AG04450 (cell line): Measurements from ENCODE around the gene TRIM49D1. TPM values are rescaled to one million over a fixed set of nuclear protein-coding genes. Genes with fewer than 3 reads are reported as not detected.
A peak's percentile ranks its signal among the peaks of the same experiment; 100 is the strongest.
"Not testable (repeated sequence)": the region's sequence is repeated elsewhere in the genome, so short reads cannot be mapped to it uniquely, and the experiment has no call there.

Experiments used
- CTCF ChIA-PET: fragments of 300-600, 350-600 bp; formaldehyde crosslinking; extraction: SDS; loops from one replicate; lab custom pipeline; 2022; ENCODE audit warnings: antibody characterized with exemption, inconsistent platforms; lab: Charles Lee
- POLR2A ChIA-PET: fragments of 350-600 bp; formaldehyde crosslinking; extraction: SDS; loops from one replicate; lab custom pipeline; 2021; ENCODE audit warnings: antibody characterized with exemption, inconsistent platforms; lab: Yijun Ruan, JAX
- DNase-seq: peaks from one replicate; pipeline ENCODE4 v3.0.0-alpha.2; 2011; ENCODE audit warnings: low read depth, low spot score
- H3K27ac ChIP-seq: one replicate; pipeline ENCODE4 v1.5.1; 2012; ENCODE audit warnings: low read depth, low read length, control low read depth
- H3K27me3 ChIP-seq: one replicate; pipeline ENCODE4 v1.6.0; 2012; ENCODE audit warnings: low read length; ENCODE audit not compliant: control insufficient read depth, insufficient read depth
- H3K4me3 ChIP-seq: 2 replicates; pipeline ENCODE4 v1.5.1; 2011; ENCODE audit warnings: mild to moderate bottlenecking, low read depth, low read length, control low read depth
- H3K9me3 ChIP-seq: 2 replicates; pipeline ENCODE4 v1.5.1; 2012; ENCODE audit warnings: low read length; ENCODE audit not compliant: control insufficient read depth, insufficient read depth
- polyA minus RNA-seq: library from RNA; depleted of rRNA, polyadenylated mRNA; stranded (reverse); fragments of >200 nt; gene quantifications from 2 replicates; pipeline ENCODE4 v1.2.3, GENCODE V29; 2011; rRNA and poly(A)+ RNA removed
- polyA plus RNA-seq: library from polyadenylated mRNA; depleted of rRNA; stranded (reverse); fragments of >200 nt; gene quantifications from 2 replicates; pipeline ENCODE4 v1.2.3, GENCODE V29; 2011; rRNA removed
- TF ChIP-seq, protein P1 (sequence below): IDR thresholded peaks from 2 replicates; pipeline ENCODE4 v1.5.1; 2011; ENCODE audit warnings: low read depth, low read length, control low read depth, inconsistent platforms

The TRIM49D1 gene, protein sequence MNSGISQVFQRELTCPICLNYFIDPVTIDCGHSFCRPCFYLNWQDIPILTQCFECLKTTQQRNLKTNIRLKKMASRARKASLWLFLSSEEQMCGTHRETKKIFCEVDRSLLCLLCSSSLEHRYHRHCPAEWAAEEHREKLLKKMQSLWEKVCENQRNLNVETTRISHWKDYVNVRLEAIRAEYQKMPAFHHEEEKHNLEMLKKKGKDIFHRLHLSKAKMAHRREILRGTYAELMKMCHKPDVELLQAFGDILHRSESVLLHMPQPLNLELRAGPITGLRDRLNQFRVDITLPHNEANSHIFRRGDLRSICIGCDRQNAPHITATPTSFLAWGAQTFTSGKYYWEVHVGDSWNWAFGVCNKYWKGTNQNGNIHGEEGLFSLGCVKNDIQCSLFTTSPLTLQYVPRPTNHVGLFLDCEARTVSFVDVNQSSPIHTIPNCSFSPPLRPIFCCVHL
- polyA plus RNA-seq: not detected in 2 replicates
- polyA minus RNA-seq: not detected in 2 replicates

DNA sequence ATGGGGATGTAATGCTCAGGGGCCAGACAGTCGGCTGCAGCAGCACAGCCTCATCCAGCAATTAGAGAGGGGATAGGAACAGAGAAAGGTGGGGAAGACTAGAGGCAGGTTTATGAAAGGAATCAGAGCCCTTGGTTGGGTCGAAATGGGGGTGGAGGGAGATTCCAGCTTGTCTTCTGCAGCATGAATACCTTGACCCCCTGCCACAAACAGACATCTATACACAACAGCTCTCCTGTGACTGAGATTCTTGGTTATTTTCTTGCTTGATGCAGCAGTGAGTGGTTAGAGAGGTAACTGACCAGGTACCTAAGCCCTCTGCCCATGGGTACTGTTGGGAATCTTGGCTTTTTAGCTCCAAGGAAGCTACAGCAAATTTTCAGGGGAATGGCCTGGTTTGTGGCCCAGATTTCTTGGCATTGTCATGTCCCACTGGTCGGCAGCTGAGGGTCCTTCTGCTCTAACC lies at the start of gene TRIM49D1:
Gene TRIM49D1 (minus strand): TSS at position 51 of the 466 bp plus-strand sequence. CDS start 4,535 bp downstream, outside the sequence.
- Histone ChIP-seq H3K27ac (no peak within 1 kb of the TSS), H3K9me3 (no peaks in the 10 kb centered on the region), H3K4me3 (no peak within 1 kb of the TSS), H3K27me3 (no peaks in the 10 kb centered on the region)
- no peak for DNase-seq
- ChIA-PET CTCF (no interaction called here), POLR2A (no interaction called here)
- TF ChIP-seq, protein P1, sequence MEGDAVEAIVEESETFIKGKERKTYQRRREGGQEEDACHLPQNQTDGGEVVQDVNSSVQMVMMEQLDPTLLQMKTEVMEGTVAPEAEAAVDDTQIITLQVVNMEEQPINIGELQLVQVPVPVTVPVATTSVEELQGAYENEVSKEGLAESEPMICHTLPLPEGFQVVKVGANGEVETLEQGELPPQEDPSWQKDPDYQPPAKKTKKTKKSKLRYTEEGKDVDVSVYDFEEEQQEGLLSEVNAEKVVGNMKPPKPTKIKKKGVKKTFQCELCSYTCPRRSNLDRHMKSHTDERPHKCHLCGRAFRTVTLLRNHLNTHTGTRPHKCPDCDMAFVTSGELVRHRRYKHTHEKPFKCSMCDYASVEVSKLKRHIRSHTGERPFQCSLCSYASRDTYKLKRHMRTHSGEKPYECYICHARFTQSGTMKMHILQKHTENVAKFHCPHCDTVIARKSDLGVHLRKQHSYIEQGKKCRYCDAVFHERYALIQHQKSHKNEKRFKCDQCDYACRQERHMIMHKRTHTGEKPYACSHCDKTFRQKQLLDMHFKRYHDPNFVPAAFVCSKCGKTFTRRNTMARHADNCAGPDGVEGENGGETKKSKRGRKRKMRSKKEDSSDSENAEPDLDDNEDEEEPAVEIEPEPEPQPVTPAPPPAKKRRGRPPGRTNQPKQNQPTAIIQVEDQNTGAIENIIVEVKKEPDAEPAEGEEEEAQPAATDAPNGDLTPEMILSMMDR: no peak

DNA sequence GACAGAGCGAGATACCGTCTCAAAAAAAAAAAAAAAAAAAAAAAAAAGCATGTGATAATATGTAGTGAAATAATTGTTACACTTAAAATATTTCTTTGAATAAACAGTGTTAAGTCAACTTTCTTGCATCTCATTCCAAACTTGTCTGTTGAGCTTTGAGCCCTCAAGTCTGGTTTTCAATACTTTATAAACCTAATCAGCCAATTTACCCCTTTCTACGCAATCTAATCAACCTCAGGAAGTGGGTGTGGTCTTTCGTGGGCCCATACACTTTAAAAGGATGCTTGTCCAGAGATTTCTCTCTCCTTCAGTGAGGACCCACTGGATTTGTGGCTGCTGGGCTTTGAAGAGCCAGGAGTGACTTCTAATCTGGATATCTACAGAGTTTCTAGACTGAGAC lies 43.7 kb upstream of the TRIM49D1 start, which contains the start of gene TRIM64:
Gene TRIM64 (plus strand): TSS at position 301 of the 400 bp plus-strand sequence. CDS start 2,467 bp downstream, outside the sequence.
- H3K27me3 ChIP-seq, CTCF ChIA-PET, H3K27ac ChIP-seq, DNase-seq, H3K9me3 ChIP-seq, H3K4me3 ChIP-seq, POLR2A ChIA-PET: not testable (repeated sequence)

DNA sequence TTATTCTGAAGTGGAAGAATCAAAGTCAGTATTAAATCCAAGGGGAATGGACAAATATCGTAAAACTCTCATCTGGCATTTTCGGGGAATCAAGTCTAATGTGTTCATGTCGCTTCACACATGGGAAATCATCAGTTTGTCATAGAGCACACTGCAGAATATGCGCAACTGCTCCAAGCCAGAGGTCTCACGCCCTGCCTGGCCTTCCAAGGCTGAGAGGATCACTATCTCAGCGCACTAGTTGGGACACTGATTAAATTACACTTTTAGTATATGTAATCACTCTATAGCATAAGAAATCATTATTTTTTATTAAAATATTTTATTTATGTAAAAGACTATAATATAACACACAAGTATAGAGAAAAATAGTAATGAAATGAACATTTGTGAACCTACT lies 38.8 kb upstream of the TRIM49D1 start:
- H3K4me3 ChIP-seq, DNase-seq, H3K27ac ChIP-seq, CTCF ChIA-PET, H3K27me3 ChIP-seq, POLR2A ChIA-PET, H3K9me3 ChIP-seq: not testable (repeated sequence)

DNA sequence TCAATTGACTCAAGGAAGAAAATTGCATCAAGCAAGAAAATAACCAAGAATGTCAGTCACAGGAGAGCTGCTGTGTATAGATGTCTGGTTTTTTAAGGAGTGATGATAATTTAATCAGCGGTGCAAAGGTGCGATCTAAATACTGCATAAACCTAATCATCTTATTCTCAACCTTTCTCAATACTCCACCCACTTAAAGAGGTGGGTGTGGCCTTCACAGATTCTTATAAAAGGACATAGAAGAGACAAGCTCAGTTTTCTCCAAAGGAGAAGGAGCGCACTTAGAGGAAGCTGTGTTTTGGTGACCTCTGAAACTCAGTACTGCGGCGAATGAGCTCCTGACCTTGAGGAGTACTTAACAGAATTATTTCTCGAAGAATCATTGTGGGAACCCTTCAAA lies 1.7 kb upstream of the TRIM49D1 start, which contains the start of gene TRIM49D2:
Gene TRIM49D2 (plus strand): TSS at position 301 of the 400 bp plus-strand sequence. CDS start 2,698 bp downstream, outside the sequence.
- H3K27me3 ChIP-seq, H3K4me3 ChIP-seq, CTCF ChIA-PET, POLR2A ChIA-PET, DNase-seq, H3K27ac ChIP-seq, H3K9me3 ChIP-seq: not testable (repeated sequence)

DNA sequence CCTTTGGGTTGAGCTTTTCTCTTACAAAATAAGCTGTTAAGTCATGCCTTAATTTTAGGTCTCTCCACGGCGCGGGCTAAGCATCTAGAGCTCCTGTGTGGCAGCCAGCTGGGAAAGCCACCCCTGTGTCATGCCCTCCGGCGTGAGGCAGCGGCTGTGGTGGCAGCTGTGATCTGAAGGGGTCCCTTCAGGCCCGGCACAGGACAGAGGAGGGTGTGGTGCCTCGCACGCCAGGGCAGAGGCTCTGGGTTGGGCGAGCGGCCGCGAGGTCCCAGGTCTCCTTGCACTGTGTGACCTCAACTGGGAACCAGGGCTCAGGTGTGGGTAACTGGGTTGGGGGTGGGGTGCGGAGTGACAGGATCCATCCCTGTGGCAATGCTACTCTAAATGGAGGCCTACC lies 21.2 kb downstream of the TRIM49D1 start:
- H3K4me3 ChIP-seq: not testable (repeated sequence)

DNA sequence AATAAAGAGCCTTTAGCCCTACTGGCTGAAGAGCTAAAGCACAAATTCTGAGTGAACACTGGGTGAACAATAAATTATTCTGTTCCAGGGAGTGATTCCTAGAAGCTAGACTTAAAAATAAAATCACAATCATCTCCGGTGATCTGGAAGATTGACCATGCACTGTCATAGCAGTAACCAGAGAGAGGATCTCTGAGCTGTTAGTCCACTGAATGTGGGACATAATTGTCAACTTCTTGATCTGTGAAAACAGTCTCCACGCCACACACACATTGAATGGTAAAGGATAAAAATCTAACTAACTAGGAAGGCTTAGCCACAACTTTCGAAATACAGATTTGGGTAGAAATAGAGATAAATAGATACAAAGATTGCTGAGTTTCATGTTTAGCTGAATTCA lies 28.8 kb downstream of the TRIM49D1 start:
- H3K4me3 ChIP-seq, DNase-seq, POLR2A ChIA-PET, H3K9me3 ChIP-seq, H3K27ac ChIP-seq, CTCF ChIA-PET, H3K27me3 ChIP-seq: not testable (repeated sequence)

More for the DNA sequence above, 21.2 kb downstream of the TRIM49D1 start:
- CTCF ChIA-PET, POLR2A ChIA-PET, H3K27me3 ChIP-seq, H3K9me3 ChIP-seq, DNase-seq, H3K27ac ChIP-seq: not testable (repeated sequence)

DNA sequence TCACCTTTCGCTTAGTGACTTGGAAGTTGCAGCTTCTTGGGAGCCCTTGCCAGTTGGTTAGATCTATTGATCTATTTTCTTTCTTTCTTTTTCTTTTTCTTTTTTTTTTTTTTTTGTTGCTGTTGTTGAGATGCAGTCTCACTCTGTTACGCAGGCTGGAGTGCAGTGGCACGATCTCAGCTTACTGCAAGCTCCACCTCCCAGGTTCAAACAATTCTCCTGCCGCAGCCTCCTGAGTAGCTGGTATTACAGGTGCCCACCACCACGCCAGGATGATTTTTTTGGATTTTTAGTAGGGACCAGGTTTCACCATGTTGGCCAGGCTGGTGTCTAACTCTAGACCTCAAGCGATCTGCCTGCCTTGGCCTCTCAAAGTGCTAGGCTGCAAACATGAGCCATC lies 44.5 kb downstream of the TRIM49D1 start:
- CTCF ChIA-PET, H3K9me3 ChIP-seq, H3K27ac ChIP-seq, DNase-seq, H3K27me3 ChIP-seq, H3K4me3 ChIP-seq, POLR2A ChIA-PET: not testable (repeated sequence)

DNA sequence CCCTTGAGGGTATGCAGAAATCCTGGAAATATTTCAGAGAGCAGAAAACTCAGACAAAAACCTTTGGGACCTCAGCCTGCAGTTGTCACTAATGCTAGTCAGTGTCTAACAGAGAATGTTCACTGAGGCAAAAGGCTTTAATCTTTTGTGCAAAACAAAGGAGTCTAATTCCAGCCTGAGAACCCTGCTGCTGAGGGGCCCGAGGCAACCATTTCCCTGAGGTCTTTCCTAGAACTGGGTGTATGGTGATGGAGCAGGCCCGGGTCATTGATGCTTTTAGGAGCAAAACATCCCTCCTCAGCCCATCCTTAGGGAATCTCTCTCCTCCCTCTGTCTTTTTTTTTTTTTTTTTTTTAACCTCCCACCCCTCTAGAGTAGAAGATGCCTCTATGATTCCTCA lies 49.5 kb downstream of the TRIM49D1 start:
- H3K4me3 ChIP-seq, CTCF ChIA-PET: not testable (repeated sequence)

DNA sequence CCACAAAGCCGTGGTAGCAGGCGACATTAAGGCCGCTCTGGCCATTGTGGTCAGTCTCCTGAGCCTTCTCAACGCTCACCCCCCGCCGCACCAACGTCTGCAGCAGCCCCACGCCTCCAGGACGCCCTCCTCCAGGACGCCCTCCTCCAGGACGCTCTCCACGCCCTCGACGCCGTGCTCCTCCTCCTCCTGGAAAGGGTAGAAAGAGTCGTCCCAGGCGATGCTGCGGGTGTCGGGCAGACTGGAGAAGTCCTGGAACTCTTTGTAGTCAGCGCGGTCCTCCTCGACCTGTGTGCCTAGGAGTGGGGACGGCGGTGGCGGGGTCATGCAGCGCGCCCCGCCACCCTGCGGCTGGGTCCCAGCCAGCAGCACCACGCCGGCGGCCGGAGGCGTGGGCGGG lies 56.8 kb downstream of the TRIM49D1 start:
- CTCF ChIA-PET: not testable (repeated sequence)

More for the DNA sequence above, 49.5 kb downstream of the TRIM49D1 start:
- H3K9me3 ChIP-seq, H3K27me3 ChIP-seq, POLR2A ChIA-PET, H3K27ac ChIP-seq, DNase-seq: not testable (repeated sequence)

DNA sequence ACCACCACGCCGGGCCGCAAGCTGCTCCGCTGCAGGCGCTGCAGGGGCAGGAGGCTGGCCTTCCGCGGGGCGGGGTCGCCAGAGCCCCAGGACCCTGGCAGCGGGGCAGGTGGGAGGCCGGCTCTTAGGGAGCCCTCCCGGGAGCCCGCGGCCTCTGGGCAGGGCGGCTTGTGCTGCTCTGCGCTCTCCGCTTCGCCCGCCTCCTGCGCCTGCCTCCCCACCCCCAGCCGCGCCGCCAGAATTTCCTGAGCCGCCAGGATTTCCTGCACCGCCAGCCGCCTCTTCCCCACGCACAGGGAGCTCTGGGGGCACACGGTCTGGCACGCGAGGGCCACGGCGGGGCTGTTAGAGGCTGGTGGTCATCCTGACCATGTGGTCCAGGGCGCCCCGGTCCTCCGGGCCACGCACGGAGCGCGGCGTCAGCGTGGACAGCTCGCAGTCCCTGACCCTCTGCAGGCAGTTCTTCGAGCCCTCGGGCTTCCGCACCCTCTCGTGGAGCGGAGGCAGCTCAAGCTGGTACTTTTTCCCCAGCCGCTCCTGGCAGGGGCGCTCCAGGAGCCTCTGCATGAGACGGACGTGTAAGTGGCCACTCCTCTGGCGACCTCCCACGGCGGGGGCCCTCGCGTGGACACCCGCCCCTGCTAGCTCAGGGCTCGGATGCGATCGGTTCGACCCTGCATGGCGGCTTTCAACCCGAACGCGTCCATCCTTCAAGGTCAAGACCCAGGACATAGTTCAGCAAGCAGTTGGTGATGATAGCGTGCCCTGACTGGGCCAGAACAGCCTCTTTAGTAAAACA lies 57.9 kb downstream of the TRIM49D1 start:
- CTCF ChIA-PET, DNase-seq, POLR2A ChIA-PET, H3K27ac ChIP-seq, H3K9me3 ChIP-seq, H3K27me3 ChIP-seq: not testable (repeated sequence)
- peak overlapping the region; percentile 17; the same call in 1 of the 2 replicates for H3K4me3 ChIP-seq

More for the DNA sequence above, 56.8 kb downstream of the TRIM49D1 start:
- H3K27ac ChIP-seq, POLR2A ChIA-PET, H3K27me3 ChIP-seq, H3K4me3 ChIP-seq, DNase-seq, H3K9me3 ChIP-seq: not testable (repeated sequence)
